Uterus (tissue), 4 donors: ENCODE results near the gene KCNJ15. TPM values are rescaled to one million over a fixed set of nuclear protein-coding genes. Genes with fewer than 3 reads are reported as not detected.

Source experiments
- DNase-seq, 2 donors: peaks; one replicate each; pipeline ENCODE4 v3.0.0-alpha.2; 2019 to 2020
- H3K27ac ChIP-seq, 2 donors: fragments of 200-600 bp; sonication (generic); 1 replicate in 1 of 2; 2 replicates in 1 of 2; pipeline ENCODE4 v1.5.1; 2016 to 2018
- H3K27me3 ChIP-seq, 2 donors: fragments of 200-600 bp; sonication (generic); one replicate each; pipeline ENCODE4 v1.5.1; 2018 to 2019; ENCODE audit warnings: control low read depth in 1 of 2
- H3K36me3 ChIP-seq, 2 donors: fragments of 200-600 bp; sonication (generic); one replicate each; pipeline ENCODE4 v1.5.1; 2019; ENCODE audit warnings: control low read depth in 1 of 2
- H3K4me1 ChIP-seq, 2 donors: fragments of 200-600 bp; sonication (generic); one replicate each; pipeline ENCODE4 v1.5.1; 2018 to 2019; ENCODE audit warnings: control low read depth in 1 of 2
- H3K4me3 ChIP-seq, 2 donors: fragments of 200-600 bp; sonication (generic); 1 replicate in 1 of 2; 2 replicates in 1 of 2; pipeline ENCODE4 v1.5.1; 2018 to 2019; ENCODE audit warnings: mild to moderate bottlenecking in 1 of 2
- H3K9me3 ChIP-seq, 2 donors: fragments of 200-600 bp; sonication (generic); one replicate each; pipeline ENCODE4 v1.5.1; 2019; ENCODE audit warnings: control low read depth in 1 of 2
- POLR2A ChIP-seq, 2 donors: fragments of 450-650 bp; IDR thresholded peaks; one replicate each; pipeline ENCODE4 v1.6.1; 2016; ENCODE audit warnings: antibody characterized with exemption in 2 of 2, mild to moderate bottlenecking in 1 of 2, moderate library complexity in 1 of 2
- intact Hi-C: fragments of 100-400 bp; cut with DNase I; formaldehyde crosslinking; loops from one replicate; pipeline ENCODE4 v1.15.1; 2023; ENCODE audit warnings: low total_unique reads
- total RNA-seq, 4 donors: library from RNA; depleted of rRNA in 3 of 4; stranded (reverse); fragments of >200 nt in 3 of 4; gene quantifications; one replicate each; pipeline versions ENCODE4 v1.1.0 to v1.2.4, GENCODE V29; 2014 to 2023
- TF ChIP-seq, protein P1 (sequence below), 4 experiments: fragments of 200-600 bp in 2 of 4; fragments of 450-650 bp in 2 of 4; sonication (generic) in 2 of 4; IDR thresholded peaks; one replicate each; pipeline ENCODE4 v1.5.1; 2016 to 2019; ENCODE audit warnings: antibody characterized with exemption in 4 of 4, mild to moderate bottlenecking in 2 of 4, moderate library complexity in 1 of 4
- donor health status: DM: yes; HTN: yes; CAD: no.

The KCNJ15 gene
- total RNA-seq, 4 donors from 2014 or later = 0.21 to 1.1 (median 0.28) TPM

DNA sequence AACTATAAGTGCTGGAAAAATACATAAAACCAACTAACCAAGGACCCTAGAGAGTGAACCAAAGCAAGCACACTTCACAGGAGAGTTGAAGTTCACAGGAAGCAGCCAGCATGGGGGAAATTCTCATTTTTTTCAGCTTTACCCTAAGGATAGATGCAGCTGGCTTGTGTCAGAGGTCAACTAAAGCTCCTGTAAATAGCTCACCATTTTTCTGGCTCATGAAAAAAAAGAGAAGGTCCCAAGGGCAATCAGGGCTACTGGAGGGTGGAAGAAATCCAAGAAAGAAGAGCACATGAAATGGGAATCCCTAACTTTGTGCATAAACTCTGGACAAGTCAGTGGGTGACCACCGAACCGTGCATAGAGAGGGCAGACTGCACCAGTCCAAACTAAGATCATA is 58.3 kb downstream of the KCNJ15 start:
- Histone ChIP-seq H3K36me3 (no peaks in the 10 kb centered on the region), H3K4me1 (no peaks in the 10 kb centered on the region), H3K9me3 (no peaks in the 10 kb centered on the region), H3K27me3 (no peaks in the 10 kb centered on the region), H3K4me3 (no peak overlapping the region), H3K27ac (no peak overlapping the region)
- intact Hi-C loops = no loop called here
- TF ChIP-seq, protein P1, sequence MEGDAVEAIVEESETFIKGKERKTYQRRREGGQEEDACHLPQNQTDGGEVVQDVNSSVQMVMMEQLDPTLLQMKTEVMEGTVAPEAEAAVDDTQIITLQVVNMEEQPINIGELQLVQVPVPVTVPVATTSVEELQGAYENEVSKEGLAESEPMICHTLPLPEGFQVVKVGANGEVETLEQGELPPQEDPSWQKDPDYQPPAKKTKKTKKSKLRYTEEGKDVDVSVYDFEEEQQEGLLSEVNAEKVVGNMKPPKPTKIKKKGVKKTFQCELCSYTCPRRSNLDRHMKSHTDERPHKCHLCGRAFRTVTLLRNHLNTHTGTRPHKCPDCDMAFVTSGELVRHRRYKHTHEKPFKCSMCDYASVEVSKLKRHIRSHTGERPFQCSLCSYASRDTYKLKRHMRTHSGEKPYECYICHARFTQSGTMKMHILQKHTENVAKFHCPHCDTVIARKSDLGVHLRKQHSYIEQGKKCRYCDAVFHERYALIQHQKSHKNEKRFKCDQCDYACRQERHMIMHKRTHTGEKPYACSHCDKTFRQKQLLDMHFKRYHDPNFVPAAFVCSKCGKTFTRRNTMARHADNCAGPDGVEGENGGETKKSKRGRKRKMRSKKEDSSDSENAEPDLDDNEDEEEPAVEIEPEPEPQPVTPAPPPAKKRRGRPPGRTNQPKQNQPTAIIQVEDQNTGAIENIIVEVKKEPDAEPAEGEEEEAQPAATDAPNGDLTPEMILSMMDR (IDR thresholded peaks at IDR 0.05) = no peak
- TF ChIP-seq POLR2A (IDR thresholded peaks at IDR 0.05) = no peak
- DNase-seq = no peak

DNA sequence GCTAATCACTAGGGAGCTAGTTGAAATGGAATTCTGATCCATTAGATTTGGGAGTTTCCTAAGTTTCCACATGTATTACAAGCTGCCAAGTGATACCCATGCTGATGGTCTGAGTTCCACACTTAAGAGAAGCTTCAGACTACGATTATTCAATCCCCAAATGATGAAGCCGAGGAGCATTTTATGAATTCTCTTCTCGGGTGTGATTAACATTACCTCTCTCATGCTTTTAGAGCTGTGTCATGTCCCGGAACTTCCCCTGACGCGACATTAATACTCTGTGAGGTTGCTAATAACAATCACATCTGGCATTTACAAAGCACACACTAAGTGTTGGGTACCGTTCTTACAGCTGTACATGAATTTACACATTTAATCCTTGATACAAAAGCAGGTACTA is 63.0 kb downstream of the KCNJ15 start:
- no peak overlapping the region for H3K27ac ChIP-seq
- no peaks in the 10 kb centered on the region for H3K9me3 ChIP-seq
- no peaks in the 10 kb centered on the region for H3K36me3 ChIP-seq
- TF ChIP-seq, protein P1 (IDR thresholded peaks at IDR 0.05) = no peak
- no peak for TF ChIP-seq POLR2A (IDR thresholded peaks at IDR 0.05)
- H3K27me3 ChIP-seq = no peaks in the 10 kb centered on the region
- DNase-seq = no peak
- intact Hi-C loops = no loop called here
- no peaks in the 10 kb centered on the region for H3K4me1 ChIP-seq
- no peak overlapping the region for H3K4me3 ChIP-seq

DNA sequence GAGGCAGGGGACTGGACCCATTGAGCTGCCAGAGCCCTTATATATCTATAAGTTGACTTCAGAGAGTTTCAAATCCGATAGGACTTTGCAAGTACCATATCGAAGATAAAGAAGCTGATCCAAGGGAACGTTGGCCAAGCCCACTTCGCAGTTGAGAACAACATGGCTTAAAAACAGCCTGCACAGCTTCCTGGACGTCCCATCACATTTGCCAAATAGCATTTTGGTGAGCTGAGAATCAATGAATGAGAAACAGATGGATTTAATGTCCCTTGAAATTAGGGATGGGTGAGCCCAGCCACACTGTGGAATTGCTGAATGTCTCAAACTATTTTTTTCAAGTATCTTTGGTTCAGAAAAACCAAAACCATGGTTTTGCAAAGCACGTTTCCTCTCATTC is 64.8 kb downstream of the KCNJ15 start:
- Histone ChIP-seq H3K36me3 (no peaks in the 10 kb centered on the region), H3K4me3 (no peak overlapping the region), H3K27me3 (no peaks in the 10 kb centered on the region), H3K27ac (no peak overlapping the region), H3K4me1 (no peaks in the 10 kb centered on the region), H3K9me3 (no peaks in the 10 kb centered on the region)
- intact Hi-C loops = no loop called here
- no peak for DNase-seq
- TF ChIP-seq POLR2A (IDR thresholded peaks at IDR 0.05) = no peak
- TF ChIP-seq, protein P1 (IDR thresholded peaks at IDR 0.05) = no peak

GRCh38 chr21:38322311-38322950 is 65.6 kb downstream of the KCNJ15 start:
- intact Hi-C loops = no loop called here
- no peak for TF ChIP-seq POLR2A (IDR thresholded peaks at IDR 0.05)
- TF ChIP-seq, protein P1 (IDR thresholded peaks at IDR 0.05) = no peak
- no peaks in the 10 kb centered on the region for H3K9me3 ChIP-seq
- H3K36me3 ChIP-seq = no peaks in the 10 kb centered on the region
- no peak for DNase-seq
- H3K27ac ChIP-seq = no peak overlapping the region
- no peaks in the 10 kb centered on the region for H3K4me1 ChIP-seq
- no peak overlapping the region for H3K4me3 ChIP-seq
- H3K27me3 ChIP-seq = no peaks in the 10 kb centered on the region

- no peaks in the 10 kb centered on the region for H3K9me3 ChIP-seq
- H3K4me1 ChIP-seq = no peaks in the 10 kb centered on the region
- no peak for TF ChIP-seq POLR2A (IDR thresholded peaks at IDR 0.05)
- TF ChIP-seq, protein P1 (IDR thresholded peaks at IDR 0.05) = no peak
- no peaks in the 10 kb centered on the region for H3K27me3 ChIP-seq
- no peak overlapping the region for H3K27ac ChIP-seq
- intact Hi-C loops = no loop called here
- no peak for DNase-seq
- H3K4me3 ChIP-seq = no peak overlapping the region
- no peaks in the 10 kb centered on the region for H3K36me3 ChIP-seq
These were observed 67.1 kb downstream of the KCNJ15 start for GRCh38 chr21:38323721-38324531.
